HFF-Myc (cell line): ENCODE data around the gene HYLS1.
"Not testable (repeated sequence)": the region's sequence is repeated elsewhere in the genome, so short reads cannot be mapped to it uniquely, and the experiment has no call there.

Experiments
- DNase-seq: peaks from one replicate; pipeline ENCODE4 v3.0.0-alpha.2; 2011; ENCODE audit warnings: low read depth; ENCODE audit errors: extremely low read depth
- H3K4me3 ChIP-seq: replicated peaks from 2 replicates; pipeline ENCODE4 v1.5.1; 2011; ENCODE audit warnings: low read depth, mild to moderate bottlenecking, control low read depth, low read length
- TF ChIP-seq, protein P1 (sequence below): IDR thresholded peaks from 2 replicates; pipeline ENCODE4 v1.5.1; 2012; ENCODE audit warnings: mild to moderate bottlenecking, low read depth, low read length, control low read depth; ENCODE audit errors: missing control alignments

The HYLS1 gene

DNA sequence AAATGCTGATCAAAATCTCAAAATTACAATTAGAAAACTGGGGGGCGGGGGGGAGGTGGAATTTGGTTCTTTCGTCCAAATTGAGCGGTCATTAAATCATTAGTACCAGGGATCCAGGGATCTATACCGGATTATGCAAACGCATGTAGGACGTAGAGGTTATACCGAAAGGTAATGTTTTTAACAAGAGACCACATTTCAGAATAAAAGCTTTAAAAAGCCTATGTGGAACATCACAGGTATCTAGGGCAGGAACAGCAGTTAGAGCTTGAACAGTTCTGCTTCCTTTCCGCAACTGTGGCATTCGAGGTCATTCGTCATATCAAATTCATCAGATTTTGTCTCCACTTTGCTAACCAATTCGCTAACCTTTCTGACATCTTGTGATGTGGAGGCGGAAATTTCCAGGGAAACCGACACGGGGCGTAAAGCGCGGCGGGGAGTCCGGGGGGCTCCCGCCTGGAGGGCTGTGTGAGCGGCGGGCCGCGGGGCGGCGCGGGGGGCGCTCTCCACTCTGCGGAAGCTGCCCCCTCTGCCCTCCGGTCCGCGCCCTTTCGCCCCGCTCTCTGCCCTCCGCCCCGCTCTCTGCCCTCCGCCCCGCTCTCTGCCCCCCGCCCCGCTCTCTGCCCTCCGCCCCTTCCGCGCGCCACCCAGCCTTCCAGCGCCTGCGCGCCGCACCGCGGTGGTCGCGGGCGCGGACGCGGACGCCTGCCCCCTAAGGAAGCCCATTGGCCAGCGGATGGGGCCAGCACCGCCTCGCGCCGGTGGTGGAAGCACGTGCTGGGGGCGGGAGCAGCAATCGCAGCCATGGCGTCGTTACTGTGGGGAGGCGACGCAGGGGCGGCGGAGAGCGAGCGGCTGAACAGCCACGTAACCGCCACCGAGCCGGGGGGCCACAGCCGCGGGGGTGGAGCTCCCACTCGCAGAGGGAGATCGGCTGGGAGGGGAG lies 16.5 kb downstream of the HYLS1 start, which contains the start of gene DDX25:
Gene DDX25, plus strand, starts transcription at position 798 of the 949 bp plus-strand sequence. Its CDS starts 10 bp downstream, at position 808.
- TF ChIP-seq, protein P1, sequence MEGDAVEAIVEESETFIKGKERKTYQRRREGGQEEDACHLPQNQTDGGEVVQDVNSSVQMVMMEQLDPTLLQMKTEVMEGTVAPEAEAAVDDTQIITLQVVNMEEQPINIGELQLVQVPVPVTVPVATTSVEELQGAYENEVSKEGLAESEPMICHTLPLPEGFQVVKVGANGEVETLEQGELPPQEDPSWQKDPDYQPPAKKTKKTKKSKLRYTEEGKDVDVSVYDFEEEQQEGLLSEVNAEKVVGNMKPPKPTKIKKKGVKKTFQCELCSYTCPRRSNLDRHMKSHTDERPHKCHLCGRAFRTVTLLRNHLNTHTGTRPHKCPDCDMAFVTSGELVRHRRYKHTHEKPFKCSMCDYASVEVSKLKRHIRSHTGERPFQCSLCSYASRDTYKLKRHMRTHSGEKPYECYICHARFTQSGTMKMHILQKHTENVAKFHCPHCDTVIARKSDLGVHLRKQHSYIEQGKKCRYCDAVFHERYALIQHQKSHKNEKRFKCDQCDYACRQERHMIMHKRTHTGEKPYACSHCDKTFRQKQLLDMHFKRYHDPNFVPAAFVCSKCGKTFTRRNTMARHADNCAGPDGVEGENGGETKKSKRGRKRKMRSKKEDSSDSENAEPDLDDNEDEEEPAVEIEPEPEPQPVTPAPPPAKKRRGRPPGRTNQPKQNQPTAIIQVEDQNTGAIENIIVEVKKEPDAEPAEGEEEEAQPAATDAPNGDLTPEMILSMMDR: no peak
- DNase-seq: no peak
- no peak within 1 kb of the TSS for H3K4me3 ChIP-seq

DNA sequence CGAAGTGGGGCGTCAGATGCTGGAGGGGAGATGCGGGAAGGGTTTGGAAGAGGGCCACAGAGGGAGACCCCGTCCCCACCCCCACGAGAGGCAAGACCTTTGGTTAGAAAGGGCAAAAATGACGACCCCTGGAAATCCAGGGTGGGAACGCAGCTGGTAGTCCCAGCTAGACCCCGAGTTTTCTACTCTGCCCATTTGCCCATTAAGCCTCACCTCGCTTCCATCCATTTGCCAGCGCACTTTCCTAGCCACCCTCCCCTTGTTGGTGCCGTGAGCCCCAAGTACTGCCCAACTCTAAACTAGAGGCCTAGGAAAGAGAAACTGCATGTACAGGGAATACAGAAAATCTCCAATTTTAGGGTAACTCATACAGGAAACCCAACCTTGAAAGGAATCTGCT lies 17.2 kb downstream of the HYLS1 start:
- no peak overlapping the region for H3K4me3 ChIP-seq
- no peak for DNase-seq
- TF ChIP-seq, protein P1: no peak

DNA sequence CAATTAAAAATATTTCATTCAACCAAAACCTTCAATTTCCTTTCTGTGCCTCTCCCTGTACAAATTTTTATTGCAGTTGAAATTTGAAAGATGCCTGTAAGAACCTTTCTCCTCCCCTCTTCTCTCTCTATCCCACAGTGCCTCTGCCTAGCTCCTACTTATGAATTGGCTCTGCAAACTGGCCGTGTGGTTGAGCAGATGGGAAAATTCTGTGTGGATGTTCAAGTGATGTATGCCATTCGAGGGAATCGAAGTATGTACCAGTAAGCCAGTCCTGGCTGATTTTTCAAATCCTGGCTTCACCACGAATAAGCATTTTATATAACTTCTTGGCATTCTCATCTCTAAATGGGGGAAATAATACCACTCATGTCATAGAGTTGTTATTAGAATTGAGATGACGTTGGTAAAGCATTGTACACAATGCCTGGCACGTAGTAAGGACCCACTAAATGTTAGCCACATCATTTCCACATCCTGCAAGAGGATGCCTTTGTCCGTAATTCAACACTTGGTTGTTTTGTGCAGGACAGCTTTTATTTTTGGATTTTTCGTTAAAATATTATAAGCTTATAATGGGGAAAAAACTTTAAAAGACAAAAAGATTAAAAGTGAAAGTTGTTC lies 22.9 kb downstream of the HYLS1 start:
- H3K4me3 ChIP-seq: no peak overlapping the region
- TF ChIP-seq, protein P1: no peak
- DNase-seq: no peak

DNA sequence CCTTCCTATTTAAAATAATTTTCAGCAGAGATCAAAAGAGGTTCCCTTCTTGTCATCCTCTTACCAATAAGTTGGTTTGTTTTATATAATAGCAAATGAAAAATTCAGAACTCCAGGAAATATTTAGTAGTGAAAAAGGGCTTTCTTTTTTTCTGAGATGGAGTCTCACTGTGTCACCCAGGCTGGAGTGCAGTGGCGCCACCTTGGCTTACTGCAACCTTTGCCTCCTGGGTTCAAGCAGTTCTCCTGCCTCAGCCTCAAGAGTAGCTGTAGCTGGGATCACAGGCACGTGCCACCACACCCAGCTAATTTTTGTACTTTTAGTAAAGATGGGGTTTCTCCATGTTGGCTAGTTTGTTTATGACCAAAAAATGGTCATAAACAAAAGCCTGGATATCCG lies 27.1 kb downstream of the HYLS1 start:
- H3K4me3 ChIP-seq, DNase-seq: not testable (repeated sequence)

DNA sequence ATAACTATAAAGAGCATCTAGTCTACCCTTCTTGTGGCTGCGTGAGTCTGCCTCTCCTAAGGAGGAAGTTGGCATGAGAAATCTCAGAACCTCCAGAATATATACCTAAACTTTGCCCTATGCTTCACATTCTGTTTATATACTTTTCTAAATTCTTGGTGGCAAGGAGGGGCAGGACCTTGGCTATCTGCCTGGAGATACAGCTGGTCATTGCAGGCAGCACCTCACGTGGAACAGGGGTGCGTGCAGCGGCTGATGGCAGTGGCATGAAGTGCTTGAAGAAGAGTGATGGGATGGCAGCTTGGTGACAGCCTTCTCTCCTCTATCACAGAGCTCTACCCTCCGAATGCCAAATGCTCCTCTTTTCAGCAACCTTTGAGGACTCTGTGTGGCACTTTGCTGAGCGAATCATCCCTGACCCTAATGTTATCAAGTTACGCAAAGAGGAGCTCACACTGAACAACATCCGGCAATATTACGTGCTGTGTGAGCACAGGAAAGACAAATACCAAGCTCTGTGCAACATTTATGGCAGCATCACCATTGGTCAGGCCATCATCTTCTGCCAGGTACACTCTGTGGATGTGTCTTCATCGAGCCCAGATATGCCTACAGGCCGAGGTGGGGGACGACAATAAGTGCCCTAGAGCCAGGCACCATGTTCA lies 29.3 kb downstream of the HYLS1 start:
- TF ChIP-seq, protein P1: no peak
- DNase-seq: no peak
- H3K4me3 ChIP-seq: no peak overlapping the region

DNA sequence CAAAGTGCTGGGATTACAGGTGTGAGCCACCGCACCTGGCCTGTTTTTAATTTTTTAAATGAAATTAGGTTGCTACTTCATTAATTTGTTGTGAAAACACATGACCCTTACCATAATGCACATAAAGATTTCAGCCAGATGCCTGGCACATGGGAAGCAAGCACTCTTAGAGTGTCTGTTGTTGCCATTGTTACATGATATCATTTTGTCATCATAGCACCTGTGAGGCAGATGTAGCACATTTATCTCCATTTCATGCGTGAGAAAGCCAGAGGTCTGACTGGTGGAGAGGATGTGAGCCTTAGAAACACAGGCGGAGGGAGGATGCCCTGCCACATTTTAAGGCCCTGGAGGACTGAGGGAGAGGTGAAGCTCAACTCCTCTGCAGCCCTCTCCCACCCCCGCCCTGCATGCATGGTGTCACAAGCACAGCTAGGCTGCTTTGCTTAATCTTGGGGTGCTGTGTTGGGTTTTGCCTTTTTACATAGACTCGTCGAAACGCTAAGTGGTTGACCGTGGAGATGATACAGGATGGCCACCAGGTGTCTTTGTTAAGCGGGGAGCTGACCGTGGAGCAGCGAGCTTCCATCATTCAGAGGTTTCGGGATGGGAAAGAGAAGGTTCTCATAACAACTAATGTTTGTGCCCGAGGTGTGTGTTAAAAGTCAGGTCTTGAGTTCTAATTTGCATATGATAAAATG lies 30.8 kb downstream of the HYLS1 start:
- DNase-seq: peak; percentile 82
- H3K4me3 ChIP-seq: no peak overlapping the region
- TF ChIP-seq, protein P1: peak; percentile 22
